T-helper 9 cell (primary cell): ENCODE results near the gene ADCY5.

Experiments
- DNase-seq: peaks from one replicate; pipeline ENCODE4 v3.0.0-alpha.2; 2020

The ADCY5 gene

DNA sequence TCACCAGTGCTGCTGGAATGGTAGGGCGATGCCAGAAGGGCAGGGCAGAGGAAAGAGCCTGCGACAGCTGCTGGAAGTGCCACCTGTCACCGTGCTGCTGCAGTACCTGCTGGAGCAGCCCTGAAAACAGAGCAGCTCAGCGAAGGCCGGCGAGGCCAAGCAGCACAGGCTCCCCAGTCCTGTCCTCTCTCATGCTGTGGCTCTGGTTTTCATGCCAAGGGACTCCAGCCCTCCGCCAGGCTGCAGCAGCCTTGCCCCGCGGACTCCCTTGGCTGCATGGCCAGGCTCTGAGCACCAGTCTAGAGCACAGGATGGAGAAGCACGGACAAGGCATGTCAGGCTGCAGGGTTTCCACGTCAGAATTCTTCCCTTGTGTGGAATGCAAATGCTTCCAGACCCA is 43.9 kb downstream of the ADCY5 start:
- no peak for DNase-seq

DNA sequence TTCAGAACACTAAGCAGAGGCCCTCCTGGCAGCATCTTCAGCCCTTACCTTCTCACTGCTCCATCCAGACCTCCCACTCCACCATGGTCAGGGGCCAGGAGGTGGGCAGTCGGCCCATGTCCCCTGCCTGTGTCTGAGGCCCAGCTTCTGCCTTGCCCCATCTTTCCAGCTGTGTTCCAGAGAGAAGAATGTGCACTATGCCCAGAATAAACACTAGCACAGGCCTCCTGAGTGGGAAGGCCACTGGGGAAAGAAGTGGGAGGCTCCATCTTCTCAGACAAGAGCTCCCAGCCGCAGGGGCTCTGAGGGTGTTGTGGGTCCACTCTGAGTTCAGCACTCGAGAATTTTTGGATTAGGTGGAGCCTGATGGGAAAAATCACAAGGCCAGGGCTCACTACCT is 44.5 kb downstream of the ADCY5 start:
- no peak for DNase-seq

DNA sequence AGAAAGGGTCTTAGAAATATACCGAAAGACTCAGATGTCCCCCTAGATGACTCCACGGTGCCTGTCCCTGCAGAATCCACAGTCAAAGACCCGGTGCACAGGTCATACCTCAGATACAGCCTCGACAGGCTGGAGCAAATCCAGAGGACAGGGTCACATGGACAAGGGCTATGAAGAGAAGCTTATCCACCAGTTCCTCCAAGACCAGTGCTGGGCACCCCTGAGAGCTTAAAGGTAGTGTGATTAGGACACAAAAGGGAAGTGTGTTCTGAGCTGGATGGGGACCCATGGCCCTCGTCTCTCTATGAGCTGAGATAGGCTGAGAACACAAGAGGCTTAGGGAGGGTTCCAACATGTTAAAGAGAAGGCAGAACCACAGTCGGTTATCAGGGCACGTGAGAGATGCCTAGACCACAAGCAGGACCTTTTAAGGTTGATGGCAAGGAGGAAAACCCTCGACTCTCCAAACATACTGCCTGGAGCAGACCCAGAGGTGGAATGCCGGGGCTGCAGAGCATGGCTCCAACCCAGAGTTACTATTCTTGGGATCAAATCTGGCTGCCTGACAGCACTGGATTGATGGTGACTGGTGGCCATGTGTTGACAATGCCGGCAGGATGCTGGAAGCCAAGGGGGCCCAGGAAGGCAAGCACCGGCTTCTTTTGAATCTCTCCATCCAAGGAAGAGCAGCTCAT is 46.9 kb downstream of the ADCY5 start:
- no peak for DNase-seq

DNA sequence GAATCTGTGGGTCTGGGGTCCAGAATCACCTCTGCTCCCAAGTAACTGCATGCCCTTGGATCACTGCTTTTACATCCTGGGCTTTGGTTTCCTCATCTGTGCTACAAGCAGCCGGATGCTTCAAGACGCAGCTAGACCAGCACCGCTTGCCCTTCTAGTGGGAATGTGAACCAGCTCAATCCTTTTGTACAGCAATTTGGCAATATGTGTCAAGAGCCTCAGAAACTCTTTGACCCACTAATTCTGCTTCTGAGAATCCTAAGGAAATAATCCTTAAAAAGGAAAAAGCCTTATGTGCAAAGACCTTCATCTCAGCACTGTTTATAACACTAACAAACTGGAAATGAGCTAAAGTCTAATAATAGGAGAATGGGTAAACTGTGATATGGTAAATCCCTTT is 48.7 kb downstream of the ADCY5 start:
- DNase-seq = no peak

DNA sequence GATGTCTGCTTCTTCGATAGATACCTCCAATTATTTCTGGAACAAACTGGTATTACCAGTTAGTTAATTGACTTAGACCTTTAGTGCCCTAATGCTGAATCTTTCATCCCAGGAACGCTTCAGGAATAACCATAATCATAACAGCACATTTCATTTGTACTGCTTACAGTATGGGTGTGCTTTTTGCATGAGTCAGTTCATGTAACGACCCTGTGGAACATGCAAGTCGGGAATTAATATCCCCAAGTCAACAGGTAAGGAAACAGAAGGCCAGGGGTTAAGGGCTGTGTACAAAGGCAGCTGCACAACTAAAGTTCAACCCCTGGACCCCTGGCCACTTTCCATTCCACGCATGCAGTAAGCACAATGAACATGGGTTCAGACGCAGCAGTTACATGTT is 49.2 kb downstream of the ADCY5 start:
- no peak for DNase-seq

DNA sequence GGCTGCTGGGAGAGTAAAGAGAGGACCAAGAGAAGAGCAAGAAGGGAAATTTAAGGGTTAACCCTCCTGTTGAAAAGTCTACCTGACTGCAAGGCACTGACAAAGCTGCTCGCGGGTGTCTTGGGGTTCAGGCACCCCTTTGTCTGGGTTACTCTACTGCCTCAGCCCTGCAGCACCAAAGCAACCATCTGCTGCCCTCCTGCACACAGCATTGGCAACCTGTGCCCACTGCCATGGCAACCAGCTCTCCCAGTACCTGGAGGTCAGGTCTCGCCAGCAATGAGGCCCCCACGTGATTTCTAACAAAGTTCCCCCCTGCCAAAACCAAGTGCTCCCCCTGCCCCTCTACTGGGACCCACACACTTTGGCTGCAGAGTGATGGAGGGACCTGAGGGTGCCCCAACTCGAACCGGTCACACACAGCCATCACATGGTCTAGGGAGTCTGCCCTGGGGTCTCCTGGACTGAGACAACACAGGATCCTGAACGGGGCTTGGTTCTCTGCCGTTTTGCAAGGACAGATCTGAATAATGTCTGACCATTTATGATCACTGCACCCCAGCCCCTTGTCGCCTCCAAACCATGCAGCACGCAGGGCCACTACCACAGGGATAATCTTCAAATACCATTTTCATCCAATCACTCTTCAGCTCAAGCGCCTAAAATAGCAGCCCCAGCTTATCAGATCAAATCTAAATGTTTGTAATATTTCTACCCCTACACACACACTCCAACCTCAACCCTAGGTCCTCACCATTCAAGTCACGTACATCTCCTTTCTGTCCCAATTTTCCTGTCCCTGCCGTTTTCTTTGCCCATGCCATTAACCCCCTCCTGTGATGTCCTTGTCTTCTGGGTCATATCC is 50.7 kb downstream of the ADCY5 start:
- no peak for DNase-seq

DNA sequence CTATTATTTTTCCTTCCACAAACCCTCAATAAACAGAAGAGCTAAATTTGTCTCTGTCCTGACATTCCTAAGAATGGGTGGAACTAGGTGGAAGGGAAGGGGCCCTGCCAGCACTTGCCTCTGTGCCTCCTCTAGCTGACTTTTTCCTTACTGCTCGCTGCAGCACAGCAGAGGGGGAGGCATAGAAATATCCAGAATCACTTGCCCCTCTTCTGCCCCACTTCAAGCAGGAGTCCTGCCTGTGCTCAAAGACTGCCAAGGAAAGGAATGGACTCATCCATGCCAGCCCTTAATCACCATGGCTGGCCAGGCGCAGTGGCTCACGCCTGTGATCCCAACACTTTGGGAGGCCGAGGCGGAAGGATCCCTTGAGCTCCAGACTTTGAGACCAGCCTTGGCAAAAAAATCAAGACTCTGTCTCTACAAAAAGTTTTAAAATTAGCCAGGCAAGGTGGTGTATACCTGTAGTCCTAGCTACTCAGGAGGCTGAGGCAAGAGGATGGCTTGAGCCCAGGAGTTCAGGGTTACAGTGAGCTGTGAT is 51.8 kb downstream of the ADCY5 start:
- DNase-seq = no peak

DNA sequence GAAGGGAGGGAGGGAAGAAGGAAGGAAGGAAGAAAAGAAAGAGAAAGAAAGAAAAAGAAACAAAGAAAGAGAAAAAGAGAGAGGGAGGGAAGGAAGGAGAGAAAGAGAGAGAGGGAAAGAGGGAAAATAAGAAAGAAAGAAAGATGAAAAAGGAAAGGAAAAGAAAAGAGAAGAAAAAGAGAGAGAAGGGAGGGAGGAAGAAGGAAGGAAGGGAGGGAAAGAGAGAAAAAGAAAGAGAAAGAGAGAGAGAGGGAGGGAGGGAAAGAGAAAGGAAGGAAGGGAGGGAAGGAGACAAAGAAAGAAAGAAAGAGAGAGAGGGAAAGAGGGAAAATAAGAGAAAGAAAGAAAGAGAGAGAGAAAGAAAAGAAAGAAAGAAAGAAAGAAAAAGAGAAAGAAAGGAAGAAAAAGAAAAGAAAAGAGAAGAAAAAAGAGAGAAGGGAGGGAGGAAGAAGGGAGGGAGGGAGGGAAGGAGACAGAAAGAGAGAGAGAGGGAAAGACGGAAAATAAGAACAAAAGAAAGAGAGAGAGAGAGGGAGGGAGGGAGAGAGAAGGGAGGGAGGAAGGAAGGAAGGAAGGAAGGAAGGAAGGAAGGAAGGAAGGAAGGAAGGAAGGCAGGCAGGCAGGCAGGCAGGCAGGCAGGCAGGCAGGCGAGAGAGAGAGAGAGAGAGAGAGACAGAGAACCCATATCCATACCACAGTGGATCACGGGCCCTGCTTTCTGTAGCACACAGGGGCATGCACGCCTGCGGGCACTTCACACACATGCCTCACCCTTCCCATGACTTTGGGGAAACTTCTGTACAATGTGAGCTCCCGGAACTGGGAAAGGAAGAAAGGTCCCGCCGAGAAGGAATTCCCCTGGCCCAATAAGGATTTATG is 52.5 kb downstream of the ADCY5 start:
- no peak for DNase-seq

DNA sequence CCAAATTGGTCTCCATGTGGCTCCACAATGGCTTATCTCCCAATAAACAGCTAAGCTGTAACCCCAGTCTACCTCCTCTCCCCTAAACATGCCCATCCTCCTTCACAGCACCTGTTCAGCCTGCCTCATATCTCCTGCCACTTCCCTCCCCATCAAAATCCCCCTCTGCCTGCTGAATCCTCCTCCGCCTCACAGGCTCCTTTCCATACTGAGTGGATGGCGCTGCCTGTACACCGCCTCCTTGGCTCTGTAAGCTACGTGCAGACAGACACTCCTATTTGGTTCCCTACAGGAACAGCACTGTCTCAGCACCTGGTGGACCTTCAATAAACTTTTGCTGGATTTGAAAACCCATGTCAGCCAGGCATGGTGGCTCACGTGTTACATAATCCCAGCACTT is 53.7 kb downstream of the ADCY5 start:
- no peak for DNase-seq

DNA sequence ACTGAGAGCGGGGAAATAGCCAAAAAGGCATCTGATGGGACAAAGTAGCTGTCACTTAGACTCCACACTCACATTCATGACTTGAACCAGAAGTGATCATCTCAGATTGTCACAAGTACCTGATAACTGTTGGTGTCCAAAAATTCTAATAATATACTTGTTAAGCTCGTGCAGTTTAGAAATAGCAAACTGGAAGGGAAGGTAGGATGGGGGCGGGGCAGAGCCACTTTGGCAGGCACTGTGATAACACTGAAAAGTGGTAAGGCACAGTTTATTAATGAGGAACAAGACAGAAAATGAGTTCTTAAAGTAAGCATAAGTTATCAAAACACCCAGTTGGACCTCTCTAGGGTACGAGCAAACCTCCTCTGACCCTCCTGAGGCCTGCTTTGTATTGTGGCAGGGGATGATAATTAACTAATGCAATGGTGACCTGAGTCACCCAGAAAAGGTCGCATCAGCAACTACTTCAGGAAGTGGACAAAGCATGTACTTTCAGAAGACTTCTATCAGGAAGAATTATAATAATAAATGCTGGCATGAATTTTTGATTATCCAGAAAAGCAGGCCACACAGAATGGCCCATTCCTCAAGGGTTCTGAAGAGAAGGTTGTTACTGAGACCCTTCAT is 54.4 kb downstream of the ADCY5 start:
- DNase-seq = no peak

DNA sequence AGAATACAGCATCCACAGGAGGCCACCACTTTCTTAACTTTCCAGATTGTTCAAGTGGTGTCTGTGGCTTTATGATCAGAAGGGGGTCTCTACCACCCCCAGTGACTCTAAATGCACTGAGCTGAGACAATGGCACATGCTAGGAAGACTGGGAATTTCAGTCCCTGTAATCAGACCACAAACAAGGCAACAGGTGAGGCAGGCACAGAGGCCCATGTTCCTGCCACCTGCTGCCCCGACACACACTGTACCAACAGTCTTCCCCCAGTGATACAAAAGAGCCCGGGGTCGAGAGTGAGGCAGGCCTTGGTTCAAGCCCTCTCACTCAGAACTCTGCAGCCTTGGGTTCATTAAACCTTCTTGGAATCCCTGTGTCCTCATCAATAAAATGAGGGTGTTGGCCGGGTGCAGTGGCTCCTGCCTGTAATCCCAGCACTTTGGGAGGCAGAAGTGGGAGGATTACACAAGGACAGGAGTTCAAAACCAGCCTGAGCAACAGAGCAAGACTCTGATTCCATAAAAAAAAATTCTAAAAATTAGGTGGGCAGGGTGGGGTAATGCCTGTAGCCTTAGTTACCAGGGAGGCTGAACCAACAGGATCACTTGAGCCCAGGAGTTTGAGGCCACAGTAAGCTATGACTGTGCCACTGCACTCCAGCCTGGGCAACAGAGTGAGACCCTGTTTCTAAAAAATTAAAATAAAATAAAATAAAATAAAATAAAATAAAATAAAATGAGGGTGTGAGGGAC is 55.8 kb downstream of the ADCY5 start:
- DNase-seq = no peak

DNA sequence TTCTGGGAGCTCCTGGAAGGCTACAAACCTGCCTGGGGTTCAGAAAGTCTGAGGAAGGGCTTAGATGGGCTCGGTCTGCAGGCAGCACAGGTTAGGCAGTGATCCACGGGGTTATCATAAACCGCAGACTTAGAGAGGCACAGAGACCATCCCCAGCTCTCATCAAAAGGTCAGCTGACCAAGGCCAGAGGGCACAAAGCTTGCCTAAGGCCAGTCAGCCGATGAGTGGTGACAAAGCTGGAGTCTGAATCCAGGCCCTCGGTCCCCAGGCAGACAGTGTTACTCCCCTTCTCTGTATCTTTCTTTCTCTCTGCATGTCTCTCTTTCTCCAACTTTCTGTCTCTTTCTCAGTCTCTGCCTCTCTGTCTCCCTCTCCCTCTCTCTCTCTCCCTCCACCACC is 56.5 kb downstream of the ADCY5 start:
- DNase-seq = no peak

DNA sequence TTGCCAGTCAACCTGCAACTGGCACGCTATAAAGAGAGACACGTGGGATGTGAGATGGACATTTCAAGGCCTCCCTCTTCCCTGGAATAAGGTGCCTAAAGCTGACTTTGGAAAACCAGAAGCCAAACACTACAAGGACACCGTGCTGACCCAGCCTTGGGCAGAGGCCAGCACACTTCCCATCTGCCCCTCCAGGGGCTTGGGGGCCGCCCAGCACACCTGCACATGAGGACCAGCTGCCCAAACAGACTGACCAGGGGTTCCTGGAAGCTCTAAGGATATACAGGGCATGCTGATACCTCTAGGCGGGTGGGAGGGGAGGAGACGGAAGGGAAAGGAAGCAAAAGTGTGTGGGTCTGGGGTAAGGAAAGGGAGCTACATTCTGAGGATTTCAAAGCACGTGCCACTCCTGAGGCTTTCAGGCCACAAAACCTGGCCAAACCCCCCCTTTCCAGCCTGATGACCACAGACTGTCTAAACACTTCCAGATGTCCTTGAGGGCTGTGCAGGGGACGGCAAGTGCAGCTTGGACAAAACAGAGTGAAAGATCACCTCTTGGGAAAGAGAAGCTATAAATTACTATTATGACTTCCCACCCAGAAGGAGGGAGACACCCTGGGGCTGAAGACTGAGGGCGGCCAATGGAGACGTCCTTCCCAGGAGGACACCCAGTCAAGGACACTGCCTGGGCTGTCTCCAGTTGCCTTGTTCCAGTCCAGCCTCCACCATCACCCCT is 57.9 kb downstream of the ADCY5 start:
- no peak for DNase-seq

DNA sequence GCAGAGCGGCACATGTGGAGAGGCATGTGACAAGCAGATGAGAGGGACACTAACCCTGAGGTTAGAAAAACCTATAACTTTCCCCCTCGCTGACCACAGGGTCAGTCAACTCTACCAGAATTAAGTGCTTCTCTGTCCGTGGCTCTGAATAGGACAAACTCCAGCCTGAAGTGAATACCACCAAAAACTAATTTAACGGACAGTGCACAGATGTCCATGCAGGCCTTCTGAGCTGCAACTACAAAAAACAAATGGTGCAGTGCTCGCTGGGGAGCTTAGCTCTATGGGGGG is 59.3 kb downstream of the ADCY5 start:
- no peak for DNase-seq

DNA sequence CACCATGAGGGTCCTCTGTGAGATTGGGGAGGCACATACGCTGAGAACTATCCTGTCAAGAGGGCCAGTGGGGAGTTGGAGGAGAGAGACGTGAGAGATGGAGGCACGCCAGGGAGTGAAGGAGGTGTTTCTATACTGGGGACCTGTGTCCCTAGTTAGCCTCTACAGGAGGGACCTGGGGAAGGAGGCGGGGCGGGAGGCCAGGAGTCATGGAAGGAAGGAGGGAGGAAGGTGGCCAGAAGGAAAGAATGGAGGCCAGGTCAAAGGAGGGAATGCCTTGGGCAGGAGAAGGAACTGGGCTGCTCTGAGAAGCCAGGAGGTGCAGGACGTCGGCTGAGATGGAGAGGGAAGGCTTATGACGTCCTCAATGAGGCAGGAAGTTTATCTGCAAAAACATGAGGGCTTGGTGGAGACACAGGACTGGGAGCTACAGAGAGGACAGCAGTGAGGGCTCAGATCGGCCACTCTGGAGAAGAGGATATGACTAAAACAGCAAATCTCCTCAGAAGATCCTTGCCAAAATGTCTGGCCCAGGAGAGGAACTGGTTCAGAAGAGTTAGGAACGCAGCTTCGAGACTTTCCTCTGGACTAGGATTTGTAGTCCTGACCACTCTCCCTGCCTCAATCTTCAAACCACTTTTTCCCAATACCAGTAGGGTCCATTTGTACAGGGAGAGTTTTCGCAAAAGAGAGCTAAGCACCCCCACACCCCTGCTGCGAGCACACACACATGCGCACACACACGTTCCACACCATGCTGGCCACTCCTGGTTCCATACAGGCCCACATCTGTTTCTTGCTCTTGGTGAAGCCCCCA is 59.9 kb downstream of the ADCY5 start:
- DNase-seq = no peak

DNA sequence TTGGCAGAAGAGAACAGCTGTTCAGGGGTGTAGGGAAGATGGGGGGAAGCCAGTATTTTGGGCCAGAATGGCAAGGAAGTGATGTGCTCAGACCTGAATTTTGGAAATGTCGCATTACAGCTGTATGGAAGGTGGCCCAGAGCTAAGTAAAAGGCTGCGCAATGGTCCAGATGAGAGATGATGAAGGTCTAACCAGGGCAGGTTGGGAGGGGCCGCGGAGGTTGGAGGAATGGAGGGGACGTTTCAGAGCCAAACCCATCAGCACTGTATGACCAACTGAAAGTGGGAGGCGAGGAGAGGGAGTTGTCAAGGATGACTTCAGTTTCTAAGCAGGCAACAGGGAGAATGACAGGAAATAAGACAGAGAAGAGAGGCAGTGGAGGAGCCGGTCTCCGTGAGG is 60.8 kb downstream of the ADCY5 start:
- DNase-seq = no peak

DNA sequence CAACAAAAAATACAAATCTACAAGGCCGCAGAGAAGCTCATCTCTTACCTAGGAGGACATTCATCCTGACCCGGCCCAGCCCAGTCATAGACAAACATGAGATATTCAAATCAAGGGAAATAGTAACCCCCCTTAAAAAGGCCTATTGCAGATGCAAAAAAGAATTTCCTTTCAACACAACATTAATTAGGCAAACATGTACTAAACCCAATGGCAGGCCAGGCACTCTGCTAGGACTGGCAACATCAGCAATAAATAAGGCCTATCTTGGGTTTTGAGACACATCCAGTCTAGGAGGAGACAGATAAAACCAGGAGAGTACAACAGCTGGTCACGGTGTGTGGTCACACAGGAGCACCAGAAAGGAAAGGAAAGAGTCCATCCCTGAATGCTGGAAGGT is 61.4 kb downstream of the ADCY5 start:
- DNase-seq = no peak

DNA sequence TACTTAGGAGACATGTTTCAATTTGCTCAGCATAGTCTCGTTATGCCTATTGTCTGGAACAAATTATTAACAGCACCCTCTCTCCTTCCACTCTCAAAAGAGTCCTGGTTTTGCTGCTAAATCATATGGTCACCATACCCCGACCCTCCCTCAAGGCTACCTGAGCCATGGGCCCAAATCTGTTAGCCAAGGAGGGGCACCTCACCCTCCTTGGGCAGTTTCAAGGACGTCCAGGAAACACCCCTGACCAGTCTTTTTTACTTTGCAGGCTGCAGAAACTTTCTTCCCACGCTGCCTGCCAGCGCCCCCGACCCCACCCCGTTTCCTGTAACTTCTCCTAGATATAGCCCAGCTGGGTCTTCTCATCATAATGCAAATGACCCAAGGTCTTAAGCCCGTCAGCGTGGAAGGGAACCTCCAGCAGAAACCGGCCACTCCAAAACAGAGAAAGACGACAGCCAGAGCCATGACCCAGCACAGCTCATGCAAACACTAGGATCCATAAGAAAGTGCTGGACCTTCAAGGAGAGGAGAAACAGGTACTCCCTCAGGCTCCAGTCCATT is 62.3 kb downstream of the ADCY5 start:
- no peak for DNase-seq

DNA sequence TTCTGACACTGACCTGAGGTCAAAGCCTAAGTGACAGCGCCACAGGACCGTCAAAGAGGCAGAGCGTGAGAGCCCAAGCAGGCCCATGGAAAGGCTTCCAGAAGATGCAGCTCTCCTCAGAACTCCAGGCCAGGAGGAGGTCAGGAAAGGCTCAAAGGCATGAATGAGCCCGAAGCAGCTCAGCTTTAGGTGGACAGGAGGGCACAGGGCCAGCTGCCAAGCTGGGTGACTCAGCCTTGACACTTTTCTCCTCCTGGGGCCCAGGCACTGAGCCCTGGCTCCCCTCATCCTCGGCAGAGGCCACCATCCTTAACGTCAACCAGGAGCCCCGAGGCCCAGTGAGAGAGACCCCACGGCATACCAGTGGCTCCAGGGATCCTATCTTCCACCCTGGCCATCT is 62.9 kb downstream of the ADCY5 start:
- no peak for DNase-seq

DNA sequence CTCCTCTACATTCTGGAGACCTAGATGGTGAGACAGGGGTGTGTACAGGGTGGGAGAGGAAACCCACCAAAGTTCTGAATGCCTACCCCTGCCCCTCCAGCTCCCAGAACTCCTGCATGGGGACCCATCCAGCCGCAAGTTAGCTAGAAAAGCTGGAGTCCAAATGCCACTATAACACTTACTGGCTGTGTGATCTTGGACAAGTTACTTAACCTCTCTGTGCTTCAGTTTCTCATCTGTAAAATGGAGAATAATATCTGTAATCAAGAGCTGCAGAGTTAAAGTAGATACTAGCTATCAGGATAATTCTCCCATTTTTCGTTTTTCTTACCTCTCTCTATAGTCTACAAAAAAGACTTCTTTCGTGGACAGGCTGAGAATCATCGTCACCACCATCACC is 63.4 kb downstream of the ADCY5 start:
- DNase-seq = no peak
